Astrocyte of the cerebellum (primary cell): ENCODE data around the gene KDSR.

Experiments
- DNase-seq: peaks from one replicate; pipeline ENCODE4 v3.0.0-alpha.2; 2011; ENCODE audit warnings: low read depth
- H3K4me3 ChIP-seq: 2 replicates; pipeline ENCODE4 v1.5.1; 2011; ENCODE audit warnings: mild to moderate bottlenecking, low read depth, low read length, moderate library complexity
- in situ Hi-C: cut with HindIII; loops from 2 replicates; pipeline ENCODE4 v1.10.0; 2017; ENCODE audit warnings: low sequenced_read_pairs
- TF ChIP-seq, protein P1 (sequence below): IDR thresholded peaks from 2 replicates; pipeline ENCODE4 v1.5.1; 2012; ENCODE audit warnings: low read length, low read depth, moderate library complexity, mild to moderate bottlenecking; ENCODE audit errors: missing control alignments

Gene KDSR, protein sequence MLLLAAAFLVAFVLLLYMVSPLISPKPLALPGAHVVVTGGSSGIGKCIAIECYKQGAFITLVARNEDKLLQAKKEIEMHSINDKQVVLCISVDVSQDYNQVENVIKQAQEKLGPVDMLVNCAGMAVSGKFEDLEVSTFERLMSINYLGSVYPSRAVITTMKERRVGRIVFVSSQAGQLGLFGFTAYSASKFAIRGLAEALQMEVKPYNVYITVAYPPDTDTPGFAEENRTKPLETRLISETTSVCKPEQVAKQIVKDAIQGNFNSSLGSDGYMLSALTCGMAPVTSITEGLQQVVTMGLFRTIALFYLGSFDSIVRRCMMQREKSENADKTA

GRCh38 chr18:63367053-63367953 lies at the start of gene KDSR:
Gene KDSR (minus strand): TSS chr18:63367206. CDS start chr18:63367118, 88 bp downstream.
- peak; percentile 98 for DNase-seq
- peak within 1 kb of the TSS; percentile 86 for H3K4me3 ChIP-seq
- in situ Hi-C loops, result no loop called here
- TF ChIP-seq, protein P1, sequence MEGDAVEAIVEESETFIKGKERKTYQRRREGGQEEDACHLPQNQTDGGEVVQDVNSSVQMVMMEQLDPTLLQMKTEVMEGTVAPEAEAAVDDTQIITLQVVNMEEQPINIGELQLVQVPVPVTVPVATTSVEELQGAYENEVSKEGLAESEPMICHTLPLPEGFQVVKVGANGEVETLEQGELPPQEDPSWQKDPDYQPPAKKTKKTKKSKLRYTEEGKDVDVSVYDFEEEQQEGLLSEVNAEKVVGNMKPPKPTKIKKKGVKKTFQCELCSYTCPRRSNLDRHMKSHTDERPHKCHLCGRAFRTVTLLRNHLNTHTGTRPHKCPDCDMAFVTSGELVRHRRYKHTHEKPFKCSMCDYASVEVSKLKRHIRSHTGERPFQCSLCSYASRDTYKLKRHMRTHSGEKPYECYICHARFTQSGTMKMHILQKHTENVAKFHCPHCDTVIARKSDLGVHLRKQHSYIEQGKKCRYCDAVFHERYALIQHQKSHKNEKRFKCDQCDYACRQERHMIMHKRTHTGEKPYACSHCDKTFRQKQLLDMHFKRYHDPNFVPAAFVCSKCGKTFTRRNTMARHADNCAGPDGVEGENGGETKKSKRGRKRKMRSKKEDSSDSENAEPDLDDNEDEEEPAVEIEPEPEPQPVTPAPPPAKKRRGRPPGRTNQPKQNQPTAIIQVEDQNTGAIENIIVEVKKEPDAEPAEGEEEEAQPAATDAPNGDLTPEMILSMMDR, result no peak

DNA sequence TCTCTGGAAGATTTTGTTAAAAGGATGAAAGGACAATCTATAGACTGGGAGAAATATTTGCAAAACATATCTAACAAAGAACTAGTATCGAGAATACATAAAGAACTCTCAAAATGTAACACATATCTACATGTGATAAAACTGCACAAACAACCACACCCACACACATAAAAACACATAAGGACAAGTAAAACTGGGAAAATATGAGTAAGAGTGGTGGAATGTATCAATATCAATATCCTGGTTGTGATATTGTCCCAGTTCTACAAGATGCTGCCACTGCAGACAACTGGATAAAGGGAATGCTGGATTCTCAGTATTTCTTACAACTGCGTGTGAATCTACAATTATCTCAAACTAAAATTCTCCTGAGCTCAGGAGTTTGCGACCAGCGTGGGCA lies 45.9 kb upstream of the KDSR start:
- DNase-seq, result no peak
- H3K4me3 ChIP-seq, result no peak overlapping the region
- in situ Hi-C loops, result no loop called here
- TF ChIP-seq, protein P1, result no peak

GRCh38 chr18:63410792-63411191 lies 43.8 kb upstream of the KDSR start:
- no peak overlapping the region for H3K4me3 ChIP-seq
- TF ChIP-seq, protein P1, result no peak
- in situ Hi-C loops, result no loop called here
- DNase-seq, result peak; percentile 38

GRCh38 chr18:63409301-63409700 lies 42.3 kb upstream of the KDSR start:
- peak; percentile 22 for DNase-seq
- in situ Hi-C loops, result loop anchor here (10.0 kb wide), 1 partner anchor 64 kb away; no protein-coding TSS in a partner anchor
- TF ChIP-seq, protein P1, result no peak
- no peak overlapping the region for H3K4me3 ChIP-seq

- H3K4me3 ChIP-seq, result no peak overlapping the region
- DNase-seq, result no peak
- TF ChIP-seq, protein P1, result no peak
- in situ Hi-C loops, result loop anchor here (10.0 kb wide), 1 partner anchor 63 kb away; no protein-coding TSS in a partner anchor
Measured at GRCh38 chr18:63407734-63408133, 40.7 kb upstream of the KDSR start.

DNA sequence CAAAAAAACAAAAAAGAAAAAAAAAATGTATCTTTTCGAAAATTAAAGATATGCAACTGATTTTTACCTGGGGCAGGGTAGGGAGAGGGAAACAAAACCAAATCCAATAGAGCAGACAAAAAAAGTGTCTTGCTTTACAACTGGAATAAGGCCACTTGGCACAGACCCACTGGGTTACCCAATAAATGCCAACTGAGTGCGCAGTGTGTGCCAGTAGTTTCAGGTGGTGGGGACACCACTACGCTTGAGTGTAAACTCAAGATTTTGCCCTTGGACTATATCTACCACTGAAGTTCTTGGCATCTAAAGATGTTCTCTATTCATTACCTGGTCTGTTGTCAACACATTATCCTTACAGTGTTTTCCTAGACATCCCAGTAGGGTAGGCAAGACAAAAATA lies 39.0 kb upstream of the KDSR start:
- H3K4me3 ChIP-seq, result no peak overlapping the region
- DNase-seq, result no peak
- in situ Hi-C loops, result loop anchor here (10.0 kb wide), 1 partner anchor 61 kb away; no protein-coding TSS in a partner anchor
- TF ChIP-seq, protein P1, result no peak
